Activated T-cell treated with anti-CD3 and anti-CD28 coated beads for 1 hour (primary cell): ENCODE measurements around the gene NISCH.

Source experiments
- DNase-seq: peaks from one replicate; pipeline ENCODE4 v3.0.0-alpha.2; 2020; ENCODE audit warnings: low read depth

The NISCH gene

DNA sequence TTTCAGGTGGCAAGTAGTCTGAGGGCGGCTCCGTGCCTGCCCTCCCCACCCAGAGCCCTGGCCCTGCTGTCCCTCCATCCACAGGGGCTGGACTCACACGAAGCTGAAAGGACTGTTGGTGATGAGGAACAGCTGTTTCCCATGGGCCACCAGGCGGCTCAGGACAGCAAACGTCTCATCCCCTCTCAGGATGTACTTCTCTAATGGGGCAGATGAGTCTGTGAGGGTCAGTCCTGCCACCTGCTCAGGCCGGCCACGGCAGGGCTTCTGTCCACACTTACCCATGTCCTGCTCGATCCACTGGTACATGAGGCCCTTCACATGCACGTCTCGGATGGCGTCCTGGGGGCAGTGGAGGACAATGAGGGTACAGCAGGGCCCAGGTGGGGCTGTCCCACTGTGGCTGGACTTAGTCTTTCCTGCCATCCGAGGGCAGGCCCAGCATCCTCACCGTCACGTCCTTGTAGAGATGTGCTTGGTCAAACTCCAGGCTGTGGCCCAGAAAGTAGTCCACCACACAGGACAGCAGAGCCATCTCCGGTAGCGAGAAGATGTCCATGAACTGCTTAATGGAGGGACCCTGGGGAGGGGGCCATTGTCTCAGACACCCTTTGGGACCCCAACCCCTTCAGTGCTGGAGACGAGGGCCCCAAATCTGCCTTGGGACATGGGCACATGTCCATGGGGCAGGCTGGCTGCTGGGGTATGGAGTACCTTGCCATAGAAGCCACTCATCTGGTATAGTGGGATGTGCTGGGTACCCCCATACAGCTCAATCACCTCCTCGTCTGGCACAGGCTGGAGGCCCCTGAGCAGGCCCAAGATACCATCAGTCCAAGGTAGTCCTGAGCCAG, 72.6 kb downstream of the NISCH start:
- no peak for DNase-seq

DNA sequence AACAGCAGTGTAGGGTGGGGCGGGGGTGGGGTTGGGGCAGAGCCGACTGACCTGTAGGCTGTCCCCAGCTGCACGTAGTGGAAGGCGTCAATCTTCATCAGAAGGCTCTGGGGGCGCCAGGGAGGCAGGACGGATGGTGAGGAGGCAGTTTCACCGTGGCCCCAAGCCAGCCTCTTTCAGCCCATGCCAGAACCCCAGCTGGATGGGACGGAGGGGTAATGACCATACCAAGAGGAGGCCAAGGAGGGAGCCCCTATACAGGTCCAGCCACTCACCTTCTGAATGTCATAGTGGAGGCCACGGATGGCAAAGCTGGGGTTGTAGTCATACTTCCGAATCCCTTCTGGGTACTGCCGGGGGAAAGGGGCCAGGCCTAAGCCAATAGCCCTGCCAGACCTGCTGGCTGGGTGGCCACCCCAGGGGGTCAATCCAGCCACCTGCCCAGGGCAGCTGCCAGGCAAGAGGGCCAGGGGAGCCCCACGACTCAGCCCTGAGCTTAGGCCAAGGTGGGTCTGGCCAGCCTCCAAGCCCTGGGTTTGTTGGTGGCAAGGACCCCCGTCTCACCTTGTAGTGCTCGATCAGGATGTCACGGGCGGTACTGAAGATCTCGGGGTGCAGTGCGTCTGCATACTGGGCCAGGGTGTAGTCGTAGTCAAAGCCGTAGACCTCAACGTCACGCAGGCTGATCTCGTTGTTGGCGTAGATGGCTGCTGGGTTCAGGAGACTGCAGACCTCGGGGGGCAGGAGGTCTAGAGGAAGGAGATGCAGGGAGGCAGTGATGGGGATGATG, 73.4 kb downstream of the NISCH start:
- DNase-seq: no peak

DNA sequence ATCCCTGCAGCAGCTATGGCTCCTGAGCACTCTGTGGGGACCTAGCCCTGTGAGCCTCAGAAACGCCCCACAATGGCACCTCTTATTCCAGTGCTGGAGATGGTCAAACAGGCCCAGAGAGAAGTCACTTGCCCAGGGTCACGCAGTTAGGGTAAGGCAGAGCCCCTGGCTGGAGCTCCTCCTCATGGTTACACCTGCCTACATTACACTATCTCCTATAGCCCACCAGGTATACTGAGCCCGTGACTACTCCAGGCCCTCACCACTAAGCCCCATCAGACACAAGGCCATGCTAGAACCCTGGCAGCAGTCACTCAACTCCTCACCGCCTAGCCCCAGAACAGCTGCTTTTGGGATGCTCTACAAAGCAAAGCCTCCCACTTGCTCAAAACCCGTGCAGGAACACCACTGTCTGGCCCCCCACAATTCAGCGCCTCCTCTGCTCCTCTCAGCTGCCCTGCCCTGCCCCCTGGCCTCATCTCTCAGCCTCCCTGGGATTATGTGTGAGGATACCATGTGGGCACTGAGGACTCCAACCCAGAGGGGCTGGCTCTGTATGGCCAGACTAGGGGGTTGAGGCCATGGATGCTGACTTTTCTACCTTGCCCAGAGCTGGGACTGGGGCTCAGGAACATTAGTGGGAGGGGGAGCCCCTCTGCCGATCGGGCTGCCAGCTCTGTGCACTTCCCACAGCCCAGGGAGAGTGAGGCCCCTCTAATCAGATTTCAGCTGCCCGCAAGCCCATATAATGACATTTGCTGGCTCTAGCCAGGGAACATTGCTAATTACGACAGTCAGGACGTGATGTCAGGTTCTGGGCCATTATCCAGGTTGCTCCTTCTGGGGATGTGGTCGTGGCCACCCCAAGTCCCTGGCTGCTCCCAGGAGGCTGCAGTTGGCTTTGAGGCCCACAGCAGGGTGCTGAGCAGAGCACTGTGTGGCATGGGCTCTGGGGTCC, 74.3 kb downstream of the NISCH start:
- DNase-seq: no peak

- no peak for DNase-seq
These were observed 75.8 kb downstream of the NISCH start for GRCh38 chr3:52530918-52531826.

GRCh38 chr3:52531860-52532516, 76.6 kb downstream of the NISCH start:
- no peak for DNase-seq

- DNase-seq: no peak
These were observed 77.1 kb downstream of the NISCH start for GRCh38 chr3:52532517-52532837.

DNA sequence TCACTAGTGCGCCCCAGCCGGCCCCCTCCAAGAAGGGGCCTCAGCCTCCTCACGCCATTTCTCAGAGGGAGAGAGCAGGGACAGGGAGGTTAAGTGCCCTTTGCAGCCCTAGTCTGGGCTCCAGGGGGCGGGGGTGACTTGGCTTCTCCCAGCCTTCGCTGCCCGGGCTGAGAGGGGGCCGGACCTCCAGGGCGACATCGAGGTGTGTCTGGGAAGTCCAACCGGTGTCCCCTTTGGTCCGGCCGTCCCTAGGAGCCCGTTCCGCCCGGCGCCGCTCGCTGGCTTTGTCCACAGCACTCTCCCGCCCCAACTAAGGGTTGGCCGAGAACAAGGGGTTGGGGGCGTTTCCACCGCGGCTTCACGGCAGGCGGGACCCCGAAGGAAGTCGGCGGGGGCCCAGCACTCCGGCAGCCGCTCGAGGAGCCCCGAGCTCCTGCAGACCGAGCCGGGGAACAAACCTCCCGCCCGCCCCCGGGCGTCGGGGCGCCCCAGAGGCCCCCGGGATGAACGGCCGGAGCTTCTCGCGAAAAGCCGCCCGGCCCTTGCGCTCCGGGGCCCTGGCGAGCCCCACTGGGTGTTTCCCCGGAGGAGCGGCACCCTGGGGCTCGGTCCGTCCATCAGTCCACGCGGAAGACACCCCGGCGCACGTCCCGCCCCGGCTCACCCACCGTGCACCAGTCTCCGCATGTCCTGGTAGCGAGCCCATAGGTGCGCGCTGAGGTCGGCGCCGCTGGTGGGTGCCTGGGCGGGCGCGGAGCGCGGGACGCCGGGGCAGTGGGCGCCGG, 77.6 kb downstream of the NISCH start:
- no peak for DNase-seq

DNA sequence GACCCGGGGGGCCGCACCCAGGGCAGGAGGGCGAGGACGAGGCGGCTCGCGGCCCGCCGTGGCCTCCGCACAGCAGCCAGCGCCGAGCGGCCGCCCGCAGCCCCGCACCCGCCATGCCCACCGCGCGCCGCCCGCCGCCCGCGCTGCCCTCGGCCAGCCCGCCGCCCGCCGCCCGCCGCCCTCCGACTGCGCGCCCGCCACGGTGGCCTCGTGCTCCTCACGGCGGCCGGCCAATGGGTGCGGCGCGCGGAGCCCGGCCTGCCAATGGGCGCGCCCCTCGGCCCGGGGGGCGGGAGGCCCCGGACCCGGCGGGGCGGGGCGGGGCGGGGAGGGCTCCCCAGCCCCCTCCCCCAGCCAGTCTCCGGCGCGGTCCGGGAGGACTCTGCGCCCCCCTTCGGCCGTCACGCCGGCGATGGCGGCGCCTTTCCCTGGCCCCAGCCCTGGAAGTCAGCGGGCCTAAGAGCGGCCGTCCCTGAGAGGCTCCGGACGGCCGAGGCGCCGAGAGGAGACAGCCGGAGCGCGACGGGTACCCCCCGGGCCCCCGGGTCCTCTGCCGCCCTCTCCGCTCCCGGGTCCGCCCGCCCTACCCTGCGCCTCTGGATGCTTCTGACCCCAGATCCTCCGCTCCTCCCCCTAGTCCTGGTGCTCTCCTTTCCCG, 78.3 kb downstream of the NISCH start, which contains the start of gene NT5DC2:
Gene NT5DC2 (minus strand): TSS at position 235 of the 658 bp plus-strand sequence. CDS start 120 bp downstream, at position 115.
- DNase-seq: peak; percentile 43

DNA sequence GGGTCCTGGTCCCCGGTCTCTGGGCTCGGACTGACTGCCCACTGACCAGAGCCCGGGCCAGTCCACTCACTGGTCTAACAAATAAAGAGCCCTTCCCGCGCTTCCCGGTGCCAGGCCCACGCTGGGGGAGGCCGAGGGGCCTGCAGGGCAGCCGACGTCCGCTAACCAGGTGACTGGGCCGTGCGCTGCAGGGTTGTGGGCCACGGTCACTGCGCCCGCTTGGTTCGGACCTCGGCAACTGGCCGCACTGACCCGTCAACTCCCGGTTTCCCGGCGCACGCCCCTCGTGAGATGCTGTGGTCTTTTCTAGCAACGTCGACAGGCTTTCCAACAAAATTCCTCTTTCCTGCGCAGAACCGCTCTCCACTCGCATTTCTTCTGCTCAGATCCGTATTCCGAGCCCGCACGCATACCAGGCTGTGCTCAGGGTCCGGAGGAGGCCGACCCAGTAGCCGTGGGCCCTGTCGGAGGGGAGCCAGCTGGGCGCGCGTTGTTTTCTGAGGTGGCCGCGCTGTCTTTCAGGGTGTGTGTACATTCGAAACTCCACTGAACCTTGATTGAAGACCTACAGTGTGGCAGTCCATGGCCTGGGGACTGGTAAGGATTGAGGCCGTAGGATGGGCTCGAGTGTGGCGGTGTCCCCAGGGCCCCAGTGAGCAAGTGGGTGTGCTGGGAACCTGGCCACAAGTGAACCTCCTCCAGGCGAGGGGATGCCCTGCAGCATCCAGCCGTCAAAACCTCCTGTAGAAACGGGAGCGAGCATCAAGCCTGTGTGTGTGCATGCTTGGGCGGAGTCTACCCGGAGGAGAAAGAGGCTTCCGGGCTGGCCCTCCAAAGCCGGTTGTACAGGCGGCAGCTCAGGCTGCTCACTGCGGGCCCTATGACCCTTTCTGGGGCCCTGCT, 79.1 kb downstream of the NISCH start:
- no peak for DNase-seq

- no peak for DNase-seq
These were observed 80.2 kb downstream of the NISCH start for GRCh38 chr3:52535411-52536111.

GRCh38 chr3:52536112-52536368, 80.6 kb downstream of the NISCH start:
- DNase-seq: no peak

GRCh38 chr3:52536369-52537164, 81.2 kb downstream of the NISCH start, which contains the start of gene UQCC5:
UQCC5 (plus strand) TSS chr3:52536605; CDS start chr3:52536756, 151 bp downstream.
- DNase-seq: peak; percentile 91

DNA sequence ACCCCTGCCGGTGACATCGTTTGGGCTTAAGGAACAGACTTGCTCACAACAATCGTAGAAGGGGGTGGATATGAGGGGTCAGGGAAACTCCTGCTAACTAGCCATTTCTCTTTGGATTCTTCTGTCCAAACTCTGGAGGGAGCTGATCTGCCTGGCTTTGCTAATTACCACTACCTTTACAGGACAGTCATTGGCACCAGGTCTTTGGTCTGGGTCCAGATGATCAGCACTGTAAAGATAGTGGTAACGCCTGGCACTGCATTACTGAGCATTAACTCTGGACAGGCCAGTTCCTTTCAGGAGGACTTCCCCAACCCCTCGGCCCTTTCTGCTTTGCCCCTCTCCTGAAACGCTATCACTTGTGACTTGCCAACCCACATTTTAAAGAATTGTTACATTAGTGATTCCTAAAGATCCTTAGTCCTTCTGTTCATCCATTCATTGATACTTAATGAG, 81.8 kb downstream of the NISCH start:
- DNase-seq: no peak

DNA sequence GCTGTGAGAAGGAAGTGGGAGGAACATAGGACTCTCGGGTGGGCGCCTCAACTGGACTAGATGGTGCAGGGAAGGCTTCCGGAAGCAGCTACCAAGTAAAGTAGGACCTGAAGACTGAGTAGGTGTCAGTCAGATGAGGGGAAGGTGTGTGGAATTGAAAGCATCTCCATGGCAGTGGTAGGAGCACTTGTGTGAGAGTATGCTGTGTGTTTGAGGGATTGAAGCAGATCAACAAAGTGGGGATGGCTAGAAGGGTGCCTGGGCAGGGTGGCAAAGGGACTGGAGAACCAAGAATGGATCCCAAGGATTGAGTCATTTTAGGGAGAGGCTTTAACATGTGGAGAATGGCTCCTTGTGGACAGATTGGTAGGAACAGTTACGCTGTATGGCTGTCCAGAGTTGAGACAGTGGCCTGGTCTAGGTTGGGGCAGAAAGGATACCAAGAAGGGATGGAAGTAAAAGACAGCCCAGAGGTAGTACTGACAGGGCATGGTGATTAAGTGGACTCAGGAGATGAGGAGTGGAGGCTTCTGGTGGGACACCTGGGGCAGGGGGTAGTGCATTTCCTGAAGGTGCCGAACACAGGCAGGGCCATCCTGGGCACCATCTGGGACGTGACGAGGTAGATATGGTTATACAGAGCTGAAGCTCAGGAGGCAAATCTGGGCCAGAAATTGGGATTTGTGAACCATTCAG, 82.5 kb downstream of the NISCH start:
- no peak for DNase-seq

GRCh38 chr3:52539010-52539653, 83.7 kb downstream of the NISCH start:
- no peak for DNase-seq

DNA sequence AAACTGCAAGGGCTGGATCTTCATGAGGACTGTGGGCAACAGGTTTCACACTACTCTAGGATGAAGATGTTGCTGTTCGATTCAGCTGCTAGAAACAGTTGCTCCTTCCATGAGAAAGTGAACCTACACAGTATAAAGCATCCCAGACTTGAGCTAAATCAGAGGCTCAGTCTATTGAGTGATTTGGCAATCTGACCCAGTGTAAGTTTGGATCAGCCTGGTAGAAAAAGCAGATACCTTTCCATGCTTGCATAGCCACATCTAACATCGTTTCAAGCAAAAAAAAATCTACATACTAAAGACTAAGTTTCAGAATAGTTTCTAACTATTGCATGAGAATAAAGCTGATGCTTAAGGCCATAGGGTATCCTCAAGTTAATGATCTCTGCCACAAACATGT, 85.6 kb downstream of the NISCH start:
- DNase-seq: no peak
